SIG-M5 treated with dmso at 0.1 percent for 504 hours (cell line): ENCODE measurements around the gene OAT.
"Not testable (repeated sequence)": the region's sequence is repeated elsewhere in the genome, so short reads cannot be mapped to it uniquely, and the experiment has no call there.

Source experiments
- DNase-seq: peaks from one replicate; lab custom pipeline; 2025; ENCODE audit not compliant: unreplicated experiment; lab: John Stamatoyannopoulos, UW

OAT gene

DNA sequence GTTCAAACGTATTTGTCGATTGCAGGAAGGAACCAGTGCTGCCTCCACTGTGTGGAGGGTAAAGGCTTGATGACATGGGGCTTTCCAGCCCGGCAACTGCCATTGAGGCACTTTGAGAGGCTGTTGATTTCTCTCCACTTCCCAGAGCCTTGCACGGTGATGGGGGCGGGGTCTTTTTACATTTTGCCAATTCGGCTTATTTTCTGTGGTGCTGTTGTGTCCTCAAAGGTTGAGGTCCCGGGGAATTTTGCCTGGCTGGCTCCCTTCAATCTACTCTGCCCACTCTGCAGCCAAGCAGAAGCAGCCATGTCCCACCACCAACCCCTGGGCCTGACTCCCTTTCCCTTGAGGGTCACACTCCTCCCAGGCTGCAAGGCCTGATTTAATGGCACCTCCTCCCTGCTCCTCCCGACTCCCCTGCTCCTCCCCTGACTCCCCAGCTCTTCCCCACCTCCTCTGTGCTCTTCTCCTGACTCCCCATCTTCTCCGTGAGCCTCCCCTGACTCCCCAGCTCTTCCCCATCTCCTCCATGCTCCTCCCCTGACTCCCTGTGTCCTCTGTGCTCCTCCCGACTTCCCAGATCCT, 39.0 kb downstream of the OAT start:
- no peak for DNase-seq

GRCh38 chr10:124378881-124379471, 39.7 kb downstream of the OAT start:
- no peak for DNase-seq

DNA sequence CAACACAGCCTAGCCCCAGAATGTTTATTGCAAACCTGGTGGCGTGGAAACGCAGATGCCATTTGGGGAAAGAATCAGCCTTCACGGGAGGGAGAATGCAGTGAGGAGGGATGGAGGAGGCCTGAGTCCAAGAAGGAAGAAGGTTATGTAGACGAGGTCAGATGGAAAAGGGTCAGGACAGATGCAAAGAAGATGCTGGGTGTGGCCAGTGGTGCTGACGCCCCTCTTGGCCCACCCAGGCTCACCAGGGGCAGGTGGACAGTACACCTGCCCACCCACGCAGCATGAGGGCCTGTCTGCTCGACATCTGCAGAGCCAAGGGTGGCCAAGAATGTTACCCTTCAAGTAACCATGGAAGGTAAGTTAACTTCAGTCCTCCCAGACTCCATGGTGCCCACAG, 40.5 kb downstream of the OAT start:
- no peak for DNase-seq

DNA sequence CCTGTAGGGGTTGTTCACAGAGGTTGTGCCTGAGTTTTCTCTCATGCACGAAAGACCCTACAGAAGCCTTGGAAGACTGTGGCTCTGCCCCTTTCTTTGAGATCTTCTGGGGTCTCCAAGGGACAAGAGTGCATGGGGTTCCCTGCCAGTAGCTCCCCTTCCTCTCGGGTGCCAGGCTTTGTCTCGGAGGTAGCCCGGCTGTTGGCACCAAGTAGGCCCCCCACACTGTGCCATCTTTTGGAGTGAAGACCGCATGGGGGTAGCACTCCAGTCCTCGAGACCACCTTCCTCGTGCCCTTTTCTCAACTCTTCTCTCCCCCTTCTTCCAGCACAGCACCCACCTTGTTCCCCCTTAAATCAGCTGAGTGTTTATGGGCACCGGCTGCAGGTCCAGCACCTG, 41.6 kb downstream of the OAT start:
- DNase-seq, result no peak

GRCh38 chr10:124376411-124376810, 42.3 kb downstream of the OAT start:
- DNase-seq, result no peak

- no peak for DNase-seq
Observed at GRCh38 chr10:124375691-124376090, 43.0 kb downstream of the OAT start.

- no peak for DNase-seq
Observed at GRCh38 chr10:124375353-124375614, 43.4 kb downstream of the OAT start.

- DNase-seq, result no peak
Observed at GRCh38 chr10:124374535-124375352, 44.0 kb downstream of the OAT start.

DNA sequence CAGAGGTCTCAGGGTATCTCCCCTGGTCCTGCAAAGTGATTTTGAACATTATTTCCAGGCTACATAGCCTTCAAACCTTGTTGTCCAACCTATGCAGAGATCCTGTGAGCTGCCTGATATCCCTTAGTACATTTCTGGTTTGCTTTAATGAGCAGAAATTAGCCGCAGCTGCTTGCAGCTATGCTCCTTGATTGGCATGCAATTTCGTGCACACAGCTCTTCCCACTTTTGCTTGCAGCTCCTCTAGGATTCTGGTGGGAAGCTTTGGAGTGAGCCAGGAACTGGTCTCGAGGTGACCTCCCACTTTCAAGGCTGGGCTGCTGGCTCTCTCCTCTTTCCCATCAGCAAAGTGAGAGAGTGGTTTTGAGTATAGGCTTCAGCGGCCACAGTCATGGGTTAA, 45.8 kb downstream of the OAT start:
- DNase-seq, result no peak

DNA sequence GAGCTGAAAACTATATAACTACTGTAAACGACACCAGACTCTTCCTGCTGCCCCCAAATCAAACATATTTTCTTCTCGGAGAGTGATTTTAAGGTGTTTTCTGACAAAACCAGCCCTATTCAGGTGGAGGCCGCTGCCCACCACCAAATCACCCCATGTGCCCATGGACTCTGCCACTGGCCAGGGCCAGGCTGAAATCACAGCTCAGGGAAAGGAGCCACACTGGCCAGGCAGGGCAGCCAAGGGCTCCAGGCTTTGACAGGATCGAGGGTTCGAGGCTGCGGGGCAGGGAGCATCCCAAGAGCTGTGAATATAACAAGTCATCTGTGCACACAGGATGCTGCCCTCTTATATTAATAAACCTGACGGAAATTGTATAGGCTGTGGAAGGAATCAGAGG, 48.3 kb downstream of the OAT start:
- no peak for DNase-seq

DNA sequence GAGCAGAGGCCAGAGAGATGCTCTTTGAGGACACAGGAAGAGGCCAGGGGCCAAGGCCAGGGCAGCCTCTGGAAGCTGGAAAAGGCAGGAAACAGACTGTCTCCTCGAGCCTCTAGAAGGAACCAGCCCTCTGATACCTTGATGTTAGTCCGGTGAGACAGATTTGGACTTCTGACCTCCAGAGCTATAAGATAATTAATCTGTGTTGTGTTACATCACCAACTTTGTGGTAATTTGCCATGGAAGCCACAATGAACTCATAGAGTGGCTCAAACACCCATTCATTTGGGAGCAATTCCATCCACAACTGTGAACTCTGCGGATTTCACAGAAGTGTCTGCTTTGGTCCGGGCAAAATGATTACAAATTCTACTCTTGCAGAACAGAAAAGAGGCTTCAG, 48.7 kb downstream of the OAT start:
- DNase-seq, result no peak

DNA sequence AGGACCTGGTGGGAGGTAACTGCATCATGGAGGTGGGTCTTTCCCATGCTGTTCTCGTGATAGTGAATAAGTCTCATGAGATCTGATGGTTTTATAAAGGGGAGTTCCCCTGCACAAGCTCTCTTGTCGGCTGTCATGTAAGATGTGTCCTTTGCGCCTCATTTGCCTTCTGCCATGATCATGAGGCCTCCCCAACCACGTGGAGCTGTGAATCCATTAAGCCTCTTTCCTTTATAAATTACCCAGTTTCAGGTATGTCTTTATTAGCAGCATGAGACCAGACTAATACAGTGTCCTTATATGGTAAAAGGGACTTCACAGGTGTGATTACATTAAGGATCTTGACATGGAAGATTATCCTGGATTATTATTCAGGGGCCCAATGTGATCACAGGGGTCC, 49.2 kb downstream of the OAT start:
- not testable (repeated sequence) for DNase-seq

DNA sequence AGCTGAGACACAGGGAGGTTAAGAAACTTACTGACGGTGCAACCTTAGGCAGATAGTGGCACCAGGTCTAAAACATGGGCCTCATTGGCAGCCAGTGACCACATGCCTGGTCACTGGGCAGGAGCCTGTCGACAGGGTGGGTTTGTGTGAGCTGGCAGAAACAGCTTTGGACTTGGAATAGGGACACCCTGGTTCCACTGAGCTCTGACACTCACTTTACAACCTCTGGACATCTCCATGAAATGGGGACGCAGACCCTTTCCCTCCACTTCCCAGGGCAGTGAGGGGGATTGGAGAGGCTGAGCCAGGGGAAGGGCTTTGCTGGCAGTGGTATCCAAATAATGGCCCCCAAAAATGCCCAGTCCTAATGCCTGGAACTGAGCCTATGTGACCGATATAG, 49.7 kb downstream of the OAT start:
- DNase-seq, result no peak

DNA sequence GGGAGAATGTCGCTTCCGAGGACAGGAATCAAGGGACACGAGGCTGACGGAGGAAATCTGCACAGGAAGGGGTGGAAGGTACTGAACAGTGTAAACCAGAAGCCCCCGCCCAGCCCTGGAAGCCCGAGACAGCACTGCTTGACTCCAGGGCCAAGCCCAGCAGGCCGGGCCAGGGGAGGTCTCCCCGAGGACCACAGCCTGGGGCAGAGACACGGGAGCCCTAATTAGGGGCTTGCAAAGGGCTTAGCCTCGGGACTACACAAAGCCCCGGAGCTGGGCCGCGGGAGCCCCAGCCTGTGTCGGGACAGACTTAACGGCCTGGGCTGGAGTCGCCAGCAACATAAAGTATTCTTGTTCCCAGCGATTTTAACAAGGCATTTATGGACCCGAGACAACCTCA, 50.8 kb downstream of the OAT start:
- no peak for DNase-seq

- DNase-seq, result no peak
Observed at GRCh38 chr10:124367414-124367813, 51.3 kb downstream of the OAT start.

- DNase-seq, result no peak
Observed at GRCh38 chr10:124366825-124367224, 51.9 kb downstream of the OAT start.

DNA sequence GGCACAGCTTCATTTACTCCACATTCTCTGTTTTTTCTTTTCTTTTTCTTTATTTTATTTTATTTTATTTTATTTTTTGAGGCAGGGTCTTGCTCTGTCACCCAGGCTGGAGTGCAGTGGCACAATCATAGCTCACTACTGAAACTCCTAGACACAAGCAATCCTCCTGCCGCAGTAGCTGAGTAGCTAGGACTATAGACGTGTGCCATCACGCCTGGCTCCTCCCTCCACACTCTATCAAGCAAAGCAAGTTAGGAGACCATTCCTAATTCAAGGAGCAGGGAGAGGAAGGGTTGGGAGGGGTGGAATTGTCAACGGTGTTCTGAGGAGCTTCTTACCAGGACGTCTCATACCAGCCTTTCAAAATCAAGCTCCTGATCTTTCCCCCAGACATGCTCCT, 52.4 kb downstream of the OAT start:
- DNase-seq, result no peak

DNA sequence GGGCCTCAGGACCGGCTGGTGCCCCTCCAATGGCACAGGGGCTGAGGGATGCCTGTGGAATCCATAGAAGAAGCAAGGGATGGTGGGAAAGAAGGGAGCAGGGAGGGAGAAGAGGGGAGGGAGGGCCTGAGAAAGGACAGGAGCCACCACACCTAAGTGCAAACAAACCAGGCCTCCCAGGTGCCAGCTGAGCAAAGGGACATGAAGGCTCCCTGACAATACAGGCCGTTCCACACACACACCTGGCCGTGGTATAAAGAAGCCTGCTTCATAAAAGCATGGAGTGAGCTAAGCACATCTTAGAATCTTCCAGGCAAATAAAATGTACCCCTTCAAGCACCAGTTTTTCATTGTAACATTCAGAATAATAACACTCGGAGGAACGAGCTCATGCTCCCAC, 54.0 kb downstream of the OAT start:
- no peak for DNase-seq

DNA sequence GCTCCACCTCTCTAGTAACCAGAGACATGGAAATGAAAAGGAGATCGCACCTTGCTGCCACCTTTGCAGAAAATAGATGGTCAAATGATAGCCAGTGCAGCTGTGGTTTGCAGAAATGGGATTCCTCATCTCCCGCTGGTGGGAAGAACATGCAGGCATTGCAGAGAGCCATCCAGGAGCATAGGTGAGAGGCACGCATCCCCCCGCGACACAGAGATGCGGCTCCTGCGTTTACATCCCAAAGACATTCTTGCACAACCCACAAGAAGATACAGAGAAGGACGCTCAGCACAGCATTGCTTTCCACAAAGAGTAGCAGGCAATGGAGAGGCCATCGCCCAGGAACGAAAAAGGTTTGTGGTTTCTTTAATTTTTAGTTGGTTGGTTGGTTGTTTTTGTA, 56.2 kb downstream of the OAT start:
- no peak for DNase-seq

- no peak for DNase-seq
Observed at GRCh38 chr10:124359336-124359832, 59.3 kb downstream of the OAT start.

DNA sequence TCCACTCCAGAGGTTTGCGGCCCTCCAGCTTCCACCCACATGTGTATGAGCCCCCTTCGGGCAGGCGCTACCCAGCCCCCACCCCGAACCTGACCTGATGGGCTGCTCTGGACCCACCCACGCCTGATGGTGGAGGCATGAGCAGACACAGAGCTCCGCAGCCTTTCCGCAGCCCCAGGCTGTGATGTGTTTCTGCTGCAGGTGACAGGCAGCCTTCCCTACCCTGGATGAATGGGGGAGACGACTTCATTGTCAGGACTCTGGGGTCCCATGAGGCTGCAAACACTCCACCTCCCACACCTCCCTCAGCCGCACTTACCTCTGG, 61.2 kb downstream of the OAT start:
- no peak for DNase-seq

GRCh38 chr10:124356701-124357560, 61.8 kb downstream of the OAT start:
- no peak for DNase-seq
